GM23248 (cell line): ENCODE data around the gene CACNA1I. TPM values are rescaled to one million over a fixed set of nuclear protein-coding genes. Genes with fewer than 3 reads are reported as not detected.

Experiments used
- DNase-seq: peaks from one replicate; pipeline ENCODE4 v3.0.0-alpha.2; 2015
- H2AFZ ChIP-seq: fragments of 200-600 bp; sonication (generic); 2 replicates; pipeline ENCODE4 v1.6.1; 2016; ENCODE audit warnings: antibody characterized with exemption
- H3F3A ChIP-seq: fragments of 200-600 bp; sonication (generic); 2 replicates; pipeline ENCODE4 v1.6.1; 2016; ENCODE audit warnings: mild to moderate bottlenecking, antibody characterized with exemption, mixed run types; ENCODE audit not compliant: insufficient read depth
- H3K27ac ChIP-seq: fragments of 200-600 bp; sonication (generic); 2 replicates; pipeline ENCODE4 v1.5.1; 2016; ENCODE audit warnings: mild to moderate bottlenecking
- H3K27me3 ChIP-seq: fragments of 200-600 bp; sonication (generic); replicated peaks from 2 replicates; pipeline ENCODE4 v1.6.1; 2016; ENCODE audit warnings: mild to moderate bottlenecking; ENCODE audit not compliant: insufficient read depth
- H3K36me3 ChIP-seq: fragments of 200-600 bp; sonication (generic); 2 replicates; pipeline ENCODE4 v1.6.1; 2016; ENCODE audit warnings: low read depth, mild to moderate bottlenecking
- H3K4me1 ChIP-seq: fragments of 200-600 bp; sonication (generic); 2 replicates; pipeline ENCODE4 v1.6.1; 2016; ENCODE audit warnings: mild to moderate bottlenecking; ENCODE audit not compliant: insufficient read depth
- H3K4me2 ChIP-seq: fragments of 200-600 bp; sonication (generic); one replicate; pipeline ENCODE4 v1.6.1; 2016; ENCODE audit warnings: mild to moderate bottlenecking; ENCODE audit not compliant: unreplicated experiment
- H3K4me3 ChIP-seq: fragments of 200-600 bp; sonication (generic); 2 replicates; pipeline ENCODE4 v1.5.1; 2016; ENCODE audit warnings: mild to moderate bottlenecking
- H3K79me2 ChIP-seq: fragments of 200-600 bp; sonication (generic); 2 replicates; pipeline ENCODE4 v1.6.1; 2016; ENCODE audit warnings: mild to moderate bottlenecking; ENCODE audit not compliant: insufficient read depth
- H3K9ac ChIP-seq: fragments of 200-600 bp; sonication (generic); 2 replicates; pipeline ENCODE4 v1.6.1; 2016; ENCODE audit warnings: mild to moderate bottlenecking
- H3K9me2 ChIP-seq: fragments of 200-600 bp; sonication (generic); 2 replicates; pipeline ENCODE4 v1.6.1; 2016; ENCODE audit warnings: mixed run types, mild to moderate bottlenecking, moderate library complexity; ENCODE audit not compliant: insufficient read depth
- H3K9me3 ChIP-seq: fragments of 200-600 bp; sonication (generic); one replicate; pipeline ENCODE4 v1.6.1; 2017; ENCODE audit warnings: low read depth
- H4K20me1 ChIP-seq: fragments of 200-600 bp; sonication (generic); 2 replicates; pipeline ENCODE4 v1.6.0; 2016; ENCODE audit not compliant: insufficient read depth
- EZH2 ChIP-seq: fragments of 200-600 bp; sonication (generic); IDR thresholded peaks from 2 replicates; pipeline ENCODE4 v1.6.1; 2018; ENCODE audit warnings: antibody characterized with exemption, mild to moderate bottlenecking; ENCODE audit not compliant: insufficient read depth, poor library complexity, severe bottlenecking
- EZH2phosphoT487 ChIP-seq: fragments of 200-600 bp; sonication (generic); IDR thresholded peaks from 2 replicates; pipeline ENCODE4 v1.6.1; 2018; ENCODE audit warnings: antibody characterized with exemption, moderate library complexity, mild to moderate bottlenecking, low read depth; ENCODE audit not compliant: insufficient read depth
- WGBS, 2 experiments: methylation state at CpG; one replicate each; pipeline ENCODE4 v1.1.6; 2015 to 2017; ENCODE audit warnings: low lambda C conversion rate in 2 of 2, low coverage in 1 of 2; ENCODE audit errors: missing lambda C conversion rate in 2 of 2; 5-methylcytosine and 5-hydroxymethylcytosine counted together
- in situ Hi-C: fragments of 300-500 bp; cut with MboI; formaldehyde crosslinking; loops from 2 replicates; pipeline ENCODE4 v1.15.0; 2020
- polyA plus RNA-seq: library from polyadenylated mRNA; unstranded; fragments of >200 nt; fragmentation: Nextera tagmentation; extraction: Ambion mirVana; gene quantifications from 2 replicates; pipeline ENCODE4 v1.2.1, GENCODE V29; 2016
- total RNA-seq: library from RNA; depleted of rRNA; stranded (reverse); fragments of >200 nt; shearing (Covaris generic); gene quantifications from 2 replicates; pipeline ENCODE4 v1.2.3, GENCODE V29; 2014

The CACNA1I gene
- total and polyA plus RNA-seq, 2 experiments from 2014 or later: not detected

GRCh38 chr22:39574779-39575551 is 4.4 kb downstream of the CACNA1I start:
- Histone ChIP-seq H3K79me2 (no peaks in the 10 kb centered on the region), H3K4me1 (peaks cover 9% of the 10 kb centered on the region; the same call in 1 of the 2 replicates), H3K9me3 (no peaks in the 10 kb centered on the region), H3K36me3 (no peaks in the 10 kb centered on the region), H2AFZ (no peak overlapping the region), H4K20me1 (no peaks in the 10 kb centered on the region), H3K27ac (no peak overlapping the region), H3K9me2 (no peaks in the 10 kb centered on the region), H3F3A (no peaks in the 10 kb centered on the region), H3K27me3 (no peaks in the 10 kb centered on the region; the same call in 1 of the 2 replicates), H3K4me3 (no peak overlapping the region), H3K4me2 (no peak overlapping the region), H3K9ac (no peak overlapping the region)
- WGBS, 2 experiments: 41 to 54% methylated on average over 10 to 14 of the region's 14 CpGs
- in situ Hi-C loops: loop anchor here (25.0 kb wide), 2 partner anchors 88 to 762 kb away; partner anchors contain the start of gene ADSL
- peak; percentile 96 for DNase-seq
- TF ChIP-seq EZH2 (no peak), EZH2phosphoT487 (no peak)

- no peak for DNase-seq
- H3K9me2 ChIP-seq: no peaks in the 10 kb centered on the region
- in situ Hi-C loops: loop anchor here (25.0 kb wide), 1 partner anchor 88 kb away; no protein-coding TSS in a partner anchor
- no peaks in the 10 kb centered on the region for H3K79me2 ChIP-seq
- H3K4me1 ChIP-seq: peaks cover 9% of the 10 kb centered on the region; the same call in 1 of the 2 replicates
- H4K20me1 ChIP-seq: no peaks in the 10 kb centered on the region
- no peaks in the 10 kb centered on the region; the same call in 1 of the 2 replicates for H3K27me3 ChIP-seq
- H3K27ac ChIP-seq: no peak overlapping the region
- no peaks in the 10 kb centered on the region for H3K9me3 ChIP-seq
- H2AFZ ChIP-seq: no peak overlapping the region
- no peak overlapping the region for H3K4me2 ChIP-seq
- no peak overlapping the region for H3K4me3 ChIP-seq
- WGBS, 2 experiments: 98 to 100% methylated on average over 2 of the region's 2 CpGs
- no peaks in the 10 kb centered on the region for H3F3A ChIP-seq
- TF ChIP-seq EZH2 (no peak), EZH2phosphoT487 (no peak)
- no peak overlapping the region for H3K9ac ChIP-seq
- no peaks in the 10 kb centered on the region for H3K36me3 ChIP-seq
These were observed 4.9 kb downstream of the CACNA1I start for GRCh38 chr22:39575552-39575825.

GRCh38 chr22:39576027-39576426 is 5.5 kb downstream of the CACNA1I start:
- peaks cover 9% of the 10 kb centered on the region; the same call in 1 of the 2 replicates for H3K4me1 ChIP-seq
- H4K20me1 ChIP-seq: no peaks in the 10 kb centered on the region
- no peaks in the 10 kb centered on the region for H3K9me3 ChIP-seq
- no peak for DNase-seq
- no peak overlapping the region for H3K27ac ChIP-seq
- no peak overlapping the region for H3K9ac ChIP-seq
- 95 to 98% methylated on average over 4 of the region's 4 CpGs for WGBS, 2 experiments
- no peaks in the 10 kb centered on the region for H3K9me2 ChIP-seq
- no peak overlapping the region for H3K4me3 ChIP-seq
- H3K4me2 ChIP-seq: no peak overlapping the region
- H2AFZ ChIP-seq: no peak overlapping the region
- no peaks in the 10 kb centered on the region; the same call in 1 of the 2 replicates for H3K27me3 ChIP-seq
- no peaks in the 10 kb centered on the region for H3K79me2 ChIP-seq
- no peaks in the 10 kb centered on the region for H3F3A ChIP-seq
- in situ Hi-C loops: loop anchor here (25.0 kb wide), 1 partner anchor 89 kb away; no protein-coding TSS in a partner anchor
- no peaks in the 10 kb centered on the region for H3K36me3 ChIP-seq
- TF ChIP-seq EZH2phosphoT487: no peak
- TF ChIP-seq EZH2: no peak

GRCh38 chr22:39577366-39577765 is 6.8 kb downstream of the CACNA1I start:
- 85 to 87% methylated on average over 21 of the region's 21 CpGs for WGBS, 2 experiments
- TF ChIP-seq EZH2: no peak
- no peak for TF ChIP-seq EZH2phosphoT487
- in situ Hi-C loops: loop anchor here (25.0 kb wide), 1 partner anchor 90 kb away; no protein-coding TSS in a partner anchor
- DNase-seq: no peak
- no peak overlapping the region for H3K4me2 ChIP-seq
- H3K27ac ChIP-seq: no peak overlapping the region
- no peaks in the 10 kb centered on the region for H3K79me2 ChIP-seq
- no peak overlapping the region for H3K9ac ChIP-seq
- H4K20me1 ChIP-seq: no peaks in the 10 kb centered on the region
- H2AFZ ChIP-seq: no peak overlapping the region
- no peaks in the 10 kb centered on the region for H3K36me3 ChIP-seq
- H3K9me3 ChIP-seq: no peaks in the 10 kb centered on the region
- H3K9me2 ChIP-seq: no peaks in the 10 kb centered on the region
- H3F3A ChIP-seq: no peaks in the 10 kb centered on the region
- H3K4me1 ChIP-seq: peaks cover 9% of the 10 kb centered on the region; the same call in 1 of the 2 replicates
- no peaks in the 10 kb centered on the region; the same call in 1 of the 2 replicates for H3K27me3 ChIP-seq
- no peak overlapping the region for H3K4me3 ChIP-seq
